ENCODE results near the gene WDR90. TPM values are rescaled to one million over a fixed set of nuclear protein-coding genes. Genes with fewer than 3 reads are reported as not detected.

Gene WDR90
- total and polyA plus RNA-seq, 2 of the 13 experiments (the other 11 are each of a cell fraction or from before 2014, with no cell fraction given) = 14.9 to 28.9 TPM

DNA sequence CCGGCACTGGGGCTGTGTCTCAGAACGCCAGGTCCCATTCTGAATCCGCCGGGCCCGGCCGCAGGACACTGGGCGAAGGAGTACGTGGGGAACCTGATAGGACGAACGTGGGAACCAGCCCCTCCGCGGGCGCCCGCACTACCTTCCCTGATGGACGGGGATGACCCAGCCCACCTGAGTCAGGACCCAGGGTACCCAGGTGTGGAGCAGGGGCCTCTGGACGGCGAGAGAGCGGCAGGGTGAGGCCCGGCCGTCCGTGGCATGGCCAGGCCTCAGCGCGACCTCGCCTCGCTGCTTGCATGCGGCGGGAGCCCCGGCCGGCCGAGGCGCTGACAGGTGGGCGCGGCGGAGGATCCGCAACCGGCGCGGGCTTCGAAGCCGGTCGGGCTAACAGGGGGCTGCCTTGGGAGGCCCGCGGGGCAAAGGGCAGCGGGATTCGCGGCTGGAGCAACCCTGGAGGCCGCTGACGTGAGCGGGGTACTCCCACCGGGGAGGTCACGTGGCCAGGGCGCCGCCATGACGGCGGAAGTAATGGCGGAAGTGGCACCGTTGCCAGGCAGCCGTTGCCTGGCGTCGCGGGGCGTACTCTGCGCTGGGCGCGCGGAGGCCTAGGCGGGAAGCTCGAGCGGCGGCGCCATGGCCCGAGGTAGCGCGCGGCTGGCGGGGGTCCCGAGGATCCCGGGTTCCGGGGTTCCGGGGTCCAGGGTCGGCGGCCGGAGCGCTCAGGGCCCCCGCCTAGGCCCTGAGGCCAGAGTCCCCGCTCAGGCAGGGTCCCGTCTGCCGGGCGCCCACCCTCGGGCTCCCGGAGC is at the start of gene WDR90 (continued):
- TF ChIP-seq NR2F6 (IDR thresholded peaks at IDR 0.05) = peak; percentile 45
- TF ChIP-seq NR2F6 (CRISPR knock-in tag; IDR thresholded peaks at IDR 0.05) = peak; percentile 85
- TF ChIP-seq ZNF780A (CRISPR knock-in tag; IDR thresholded peaks at IDR 0.05) = 0 out of 2 replicates have a peak, but pooled peaks have one; percentile 72
- TF ChIP-seq ZNF335 (CRISPR knock-in tag; IDR thresholded peaks at IDR 0.05) = peak; percentile 47; the same call in 1 of the 2 replicates
- TF ChIP-seq NONO (IDR thresholded peaks at IDR 0.05) = no peak
- TF ChIP-seq NONO (CRISPR knock-in tag; conservative IDR thresholded peaks at IDR 0.05) = peak; percentile 88
- TF ChIP-seq NBN (conservative IDR thresholded peaks at IDR 0.05) = no peak
- no peak for TF ChIP-seq ZFP36 (IDR thresholded peaks at IDR 0.05; ENCODE audit: borderline replicate concordance, low read depth, low read length, partially characterized antibody)
- peak; percentile 74 for TF ChIP-seq KLF12 (CRISPR knock-in tag; IDR thresholded peaks at IDR 0.05; ENCODE audit: borderline replicate concordance)
- TF ChIP-seq GABPA (IDR thresholded peaks at IDR 0.05; ENCODE audit: low read depth, low read length) = peak; percentile 92
- TF ChIP-seq GABPA (CRISPR knock-in tag; IDR thresholded peaks at IDR 0.05; ENCODE audit: low read depth) = peak; percentile 90
- TF ChIP-seq ZFP90 (CRISPR knock-in tag; IDR thresholded peaks at IDR 0.05; ENCODE audit: borderline replicate concordance) = peak; percentile 63; the same call in 1 of the 2 replicates
- peak; percentile 28; the same call in 1 of the 2 replicates for TF ChIP-seq ZNF556 (CRISPR knock-in tag; IDR thresholded peaks at IDR 0.05; ENCODE audit: borderline replicate concordance)
- TF ChIP-seq TEAD2 (CRISPR knock-in tag; IDR thresholded peaks at IDR 0.05) = peak; percentile 81; the same call in 1 of the 2 replicates
- peak; percentile 86 for TF ChIP-seq PHF8 (CRISPR knock-in tag; IDR thresholded peaks at IDR 0.05)
- peak; percentile 79 for TF ChIP-seq ZSCAN31 (CRISPR knock-in tag; IDR thresholded peaks at IDR 0.05; ENCODE audit: low read depth)
- peak; percentile 93; the same call in 1 of the 2 replicates for TF ChIP-seq ZNF703 (CRISPR knock-in tag; IDR thresholded peaks at IDR 0.05; ENCODE audit: borderline replicate concordance)
- TF ChIP-seq ZNF800 (CRISPR knock-in tag; IDR thresholded peaks at IDR 0.05) = peak; percentile 72; the same call in 1 of the 2 replicates
- no peak for TF ChIP-seq SP1 (IDR thresholded peaks at IDR 0.05)
- TF ChIP-seq SP1 (CRISPR knock-in tag; IDR thresholded peaks at IDR 0.05) = peak; percentile 78
- TF ChIP-seq DPF2 (CRISPR knock-in tag; IDR thresholded peaks at IDR 0.05; ENCODE audit: borderline replicate concordance, low read depth) = no peak
- TF ChIP-seq ZNF281 (CRISPR knock-in tag; IDR thresholded peaks at IDR 0.05; ENCODE audit: borderline replicate concordance) = peak; percentile 48
- no peak for TF ChIP-seq RCOR2 (CRISPR knock-in tag; IDR thresholded peaks at IDR 0.05)
- peak; percentile 95 for TF ChIP-seq HNRNPLL (IDR thresholded peaks at IDR 0.05; ENCODE audit: low read depth, low read length, poor library complexity, severe bottlenecking)
